B cell (primary cell): Measurements from ENCODE around the gene SPTAN1. TPM values are rescaled to one million over a fixed set of nuclear protein-coding genes. Genes with fewer than 3 reads are reported as not detected.
"Not testable (repeated sequence)": the region's sequence is repeated elsewhere in the genome, so short reads cannot be mapped to it uniquely, and the experiment has no call there.

Experiments used
- ATAC-seq: fragments of 200-7000 bp; cut with Tn5 transposase; one replicate; pipeline ENCODE4 v1.10.0; 2021; ENCODE audit warnings: low read depth, mild to moderate bottlenecking, moderate number of reproducible peaks, moderate library complexity
- CTCF ChIA-PET: fragments of 350-600 bp; sonication (Branson Sonifier 250); formaldehyde crosslinking; loops from one replicate; lab custom pipeline; 2021; ENCODE audit warnings: antibody characterized with exemption, inconsistent platforms; lab: Charles Lee
- POLR2A ChIA-PET: fragments of 350-600 bp; sonication (Branson Sonifier 250); formaldehyde crosslinking; loops from one replicate; lab custom pipeline; 2021; ENCODE audit warnings: antibody characterized with exemption; lab: Charles Lee
- DNase-seq: peaks from one replicate; pipeline ENCODE4 v3.0.0; 2013
- H2AFZ ChIP-seq: 2 replicates; pipeline ENCODE4 v1.6.1; 2012; ENCODE audit warnings: mild to moderate bottlenecking, low read depth, low read length; ENCODE audit not compliant: insufficient read depth, poor library complexity, severe bottlenecking
- H3K27ac ChIP-seq, 2 donors: 1 replicate in 1 of 2; 2 replicates in 1 of 2; pipeline ENCODE4 v1.5.1; 2012 to 2013; ENCODE audit warnings: low read length in 2 of 2, mild to moderate bottlenecking in 2 of 2, moderate library complexity in 1 of 2
- H3K27me3 ChIP-seq, 4 experiments: fragments of 200-600 bp in 1 of 4; sonication (generic) in 1 of 4; replicated peaks in 1 of 4; 1 replicate in 2 of 4; 2 replicates in 2 of 4; pipeline versions ENCODE4 v1.6.1 to v1.7.0; 2013 to 2016; ENCODE audit warnings: low read length in 3 of 4, mild to moderate bottlenecking in 2 of 4, mixed read lengths in 1 of 4, moderate library complexity in 1 of 4; ENCODE audit not compliant: insufficient read depth in 4 of 4, control insufficient read depth in 3 of 4; ENCODE audit errors: control extremely low read depth in 1 of 4
- H3K36me3 ChIP-seq, 2 experiments: replicated peaks in 1 of 2; 1 replicate in 1 of 2; 2 replicates in 1 of 2; pipeline versions ENCODE4 v1.6.1 to v1.7.1; 2013; ENCODE audit warnings: low read length in 1 of 2; ENCODE audit not compliant: insufficient read depth in 2 of 2, control insufficient read depth in 1 of 2; ENCODE audit errors: control extremely low read depth in 1 of 2, extremely low read depth in 1 of 2
- H3K4me1 ChIP-seq, 2 donors: fragments of 200-600 bp in 1 of 2; sonication (generic) in 1 of 2; 1 replicate in 1 of 2; 2 replicates in 1 of 2; pipeline versions ENCODE4 v1.5.1 to v1.6.1; 2013 to 2017; ENCODE audit warnings: low read length in 2 of 2; ENCODE audit not compliant: control insufficient read depth in 2 of 2, insufficient read depth in 2 of 2
- H3K4me2 ChIP-seq: replicated peaks from 2 replicates; pipeline ENCODE3; 2012; ENCODE audit warnings: mild to moderate bottlenecking, low read depth, low read length; ENCODE audit not compliant: poor library complexity, severe bottlenecking
- H3K4me3 ChIP-seq, 5 experiments: fragments of 200-600 bp in 1 of 5; sonication (generic) in 1 of 5; 1 replicate in 3 of 5; 2 replicates in 2 of 5; pipeline versions ENCODE4 v1.5.1 to v1.7.0; 2011 to 2016; ENCODE audit warnings: low read length in 4 of 5, mild to moderate bottlenecking in 4 of 5, low read depth in 2 of 5, control low read depth in 1 of 5, moderate library complexity in 1 of 5; ENCODE audit not compliant: insufficient read depth in 1 of 5; ENCODE audit errors: control extremely low read depth in 1 of 5, extremely low read depth in 1 of 5
- H3K79me2 ChIP-seq: fragments of 200-600 bp; sonication (generic); one replicate; pipeline ENCODE4 v1.6.0; 2016; ENCODE audit warnings: low read length; ENCODE audit not compliant: control insufficient read depth, insufficient read depth
- H3K9ac ChIP-seq: fragments of 200-600 bp; sonication (generic); 2 replicates; pipeline ENCODE4 v1.6.1; 2017; ENCODE audit warnings: mild to moderate bottlenecking, low read length, moderate library complexity
- H3K9me3 ChIP-seq, 3 donors: one replicate each; pipeline versions ENCODE4 v1.6.1 to v1.7.1; 2013; ENCODE audit warnings: low read length in 2 of 3; ENCODE audit not compliant: control insufficient read depth in 2 of 3, insufficient read depth in 1 of 3; ENCODE audit errors: control extremely low read depth in 1 of 3
- H4K20me1 ChIP-seq: 2 replicates; pipeline ENCODE4 v1.6.0; 2012; ENCODE audit warnings: mild to moderate bottlenecking, low read length; ENCODE audit not compliant: insufficient read depth, control insufficient read depth, poor library complexity, severe bottlenecking
- H3K27ac Mint-ChIP-seq: one replicate; pipeline ENCODE4 v1.8.0; 2021; ENCODE audit warnings: mixed read lengths
- H3K27me3 Mint-ChIP-seq: one replicate; pipeline ENCODE4 v1.8.0; 2021; ENCODE audit warnings: mixed read lengths
- H3K4me1 Mint-ChIP-seq: one replicate; pipeline ENCODE4 v1.8.0; 2021; ENCODE audit warnings: mixed read lengths
- H3K4me3 Mint-ChIP-seq: one replicate; pipeline ENCODE4 v1.8.0; 2021; ENCODE audit warnings: mixed read lengths
- H3K9me3 Mint-ChIP-seq: one replicate; pipeline ENCODE4 v1.8.0; 2022; ENCODE audit warnings: mixed read lengths; ENCODE audit not compliant: insufficient read depth
- EZH2 ChIP-seq: IDR thresholded peaks from 2 replicates; pipeline ENCODE4 v1.6.1; 2012; ENCODE audit warnings: borderline replicate concordance, low read depth, mild to moderate bottlenecking, moderate library complexity, low read length; ENCODE audit not compliant: insufficient read depth, poor library complexity, severe bottlenecking
- WGBS: methylation state at CpG from one replicate; pipeline ENCODE4 v1.1.5; 2013; ENCODE audit warnings: missing lambda C conversion rate; ENCODE audit not compliant: insufficient coverage; 5-methylcytosine and 5-hydroxymethylcytosine counted together
- intact Hi-C: fragments of 100-400 bp; cut with micrococcal nuclease; formaldehyde crosslinking; loops from one replicate; pipeline ENCODE4 v1.10.0; 2022
- polyA minus RNA-seq: library from RNA; depleted of rRNA, polyadenylated mRNA; stranded (reverse); fragments of >200 nt; gene quantifications from 2 replicates; pipeline ENCODE4 v1.2.3, GENCODE V29; 2012
- polyA plus RNA-seq: library from polyadenylated mRNA; depleted of rRNA; stranded (reverse); fragments of >200 nt; gene quantifications from 2 replicates; pipeline ENCODE4 v1.2.3, GENCODE V29; 2012
- total RNA-seq, 2 donors: library from RNA; stranded (reverse); fragments of 120-200 nt in 1 of 2; gene quantifications; 1 replicate in 1 of 2; 2 replicates in 1 of 2; pipeline versions ENCODE4 v1.2.3 to v1.2.4, GENCODE V29; 2013 to 2022
- TF ChIP-seq, protein P1 (sequence below): fragments of 200-600 bp; IDR thresholded peaks from one replicate; pipeline ENCODE4 v1.8.0; 2022; ENCODE audit warnings: antibody characterized with exemption, mild to moderate bottlenecking

Gene SPTAN1
- 351 and 354 TPM in 2 replicates for total RNA-seq
- total RNA-seq (2013), result 156 TPM
- polyA plus RNA-seq, result 129 TPM in 2 replicates
- polyA minus RNA-seq, result 200 and 326 TPM in 2 replicates

- H3K4me1 ChIP-seq, result peaks cover 33 to 34% of the 10 kb centered on the region in 2 donors
- WGBS, result under 1% methylated on average over 70 of the region's 81 CpGs
- H3K27me3 Mint-ChIP-seq, result no peaks in the 10 kb centered on the region
Observed at GRCh38 chr9:128552153-128552743, at the start of gene SPTAN1. Gene SPTAN1 (plus strand): TSS chr9:128552587. CDS start chr9:128566741, 14,154 bp downstream.

GRCh38 chr9:128503415-128503825 is 49.0 kb upstream of the SPTAN1 start:
- Histone ChIP-seq H3K36me3 (peaks cover 0 to 14% of the 10 kb centered on the region in 2 experiments), H3K79me2 (peaks cover 27% of the 10 kb centered on the region), H3K4me1 (peaks cover 8 to 13% of the 10 kb centered on the region in 2 donors)
- H3K4me3 ChIP-seq, H3K27me3 Mint-ChIP-seq, POLR2A ChIA-PET, H3K9me3 Mint-ChIP-seq, H3K27ac ChIP-seq, intact Hi-C loops, H3K9ac ChIP-seq, H3K9me3 ChIP-seq, DNase-seq, H3K27me3 ChIP-seq, CTCF ChIA-PET, H3K4me2 ChIP-seq, H2AFZ ChIP-seq, H4K20me1 ChIP-seq, ATAC-seq: not testable (repeated sequence)
- H3K4me3 Mint-ChIP-seq, result peak overlapping the region; percentile 100
- H3K4me1 Mint-ChIP-seq, result peaks cover 17% of the 10 kb centered on the region
- WGBS, result 88% methylated on average over 13 of the region's 14 CpGs
- H3K27ac Mint-ChIP-seq, result peak overlapping the region; percentile 32

More at GRCh38 chr9:128552153-128552743, at the start of gene SPTAN1:
- Histone ChIP-seq H2AFZ (peak within 1 kb of the TSS; percentile 90), H3K9ac (peak within 1 kb of the TSS; percentile 86), H3K79me2 (peaks cover 45% of the 10 kb centered on the region), H3K36me3 (no peaks in the 10 kb centered on the region), H3K27ac (peak within 1 kb of the TSS; percentile 80 to 90), H3K4me3 (peak within 1 kb of the TSS; percentile 74 to 90 (median 77)), H3K9me3 (no peaks in the 10 kb centered on the region), H4K20me1 (peaks cover 21% of the 10 kb centered on the region), H3K4me2 (peak within 1 kb of the TSS; percentile 90), H3K27me3 (no peaks in the 10 kb centered on the region)
- peak within 1 kb of the TSS; percentile 90 for H3K27ac Mint-ChIP-seq
- no peaks in the 10 kb centered on the region for H3K9me3 Mint-ChIP-seq
- POLR2A ChIA-PET, result interaction anchor here (0.6 to 1.5 kb wide), 5 partner anchors 14 to 483 kb away, joined by 3 to 7 read pairs (median 4); partner anchors contain the start of gene ZDHHC12
- intact Hi-C loops, result loop anchor here (1.0 to 10.0 kb wide), 10 partner anchors 48 to 357 kb away; partner anchors contain the start of genes CIZ1, COQ4, GLE1 and ODF2
- DNase-seq (peak; percentile 97), ATAC-seq (peak; percentile 88)
- H3K4me3 Mint-ChIP-seq, result no peak within 1 kb of the TSS
- CTCF ChIA-PET, result interaction anchor here (1.1 kb wide), 1 partner anchor 114 kb away, joined by 4 read pairs; no protein-coding TSS in a partner anchor
- no peak for TF ChIP-seq EZH2
- TF ChIP-seq, protein P1, sequence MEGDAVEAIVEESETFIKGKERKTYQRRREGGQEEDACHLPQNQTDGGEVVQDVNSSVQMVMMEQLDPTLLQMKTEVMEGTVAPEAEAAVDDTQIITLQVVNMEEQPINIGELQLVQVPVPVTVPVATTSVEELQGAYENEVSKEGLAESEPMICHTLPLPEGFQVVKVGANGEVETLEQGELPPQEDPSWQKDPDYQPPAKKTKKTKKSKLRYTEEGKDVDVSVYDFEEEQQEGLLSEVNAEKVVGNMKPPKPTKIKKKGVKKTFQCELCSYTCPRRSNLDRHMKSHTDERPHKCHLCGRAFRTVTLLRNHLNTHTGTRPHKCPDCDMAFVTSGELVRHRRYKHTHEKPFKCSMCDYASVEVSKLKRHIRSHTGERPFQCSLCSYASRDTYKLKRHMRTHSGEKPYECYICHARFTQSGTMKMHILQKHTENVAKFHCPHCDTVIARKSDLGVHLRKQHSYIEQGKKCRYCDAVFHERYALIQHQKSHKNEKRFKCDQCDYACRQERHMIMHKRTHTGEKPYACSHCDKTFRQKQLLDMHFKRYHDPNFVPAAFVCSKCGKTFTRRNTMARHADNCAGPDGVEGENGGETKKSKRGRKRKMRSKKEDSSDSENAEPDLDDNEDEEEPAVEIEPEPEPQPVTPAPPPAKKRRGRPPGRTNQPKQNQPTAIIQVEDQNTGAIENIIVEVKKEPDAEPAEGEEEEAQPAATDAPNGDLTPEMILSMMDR, result no peak
- peaks cover 17% of the 10 kb centered on the region for H3K4me1 Mint-ChIP-seq
